HepG2 (cell line): ENCODE results near the gene ASTN2. TPM values are rescaled to one million over a fixed set of nuclear protein-coding genes. Genes with fewer than 3 reads are reported as not detected.

Experiments used
- ATAC-seq: fragments of 200-7000 bp; cut with Tn5 transposase; 3 replicates; pipeline ENCODE4 v1.9.1; 2020; ENCODE audit warnings: mild to moderate bottlenecking, moderate library complexity
- BruUV-seq: library from RNA; stranded (reverse); fragments of 400-500 nt; replicated peaks from 2 replicates; lab custom pipeline; 2021; lab: Mats Ljungman, UMichigan
- CTCF ChIA-PET: fragments of 300-600 bp; formaldehyde crosslinking; extraction: SDS; loops from one replicate; lab custom pipeline; 2021; ENCODE audit warnings: low total read pairs, inconsistent platforms, low intra/inter-chr PET ratio; lab: Yijun Ruan, JAX
- POLR2A ChIA-PET: fragments of 350-600 bp; sonication (Branson Sonifier 250); formaldehyde crosslinking; loops from one replicate; lab custom pipeline; 2020; ENCODE audit warnings: antibody characterized with exemption, inconsistent platforms; lab: Yijun Ruan, JAX
- DNase-seq: peaks from one replicate; pipeline ENCODE4 v3.0.0-alpha.2; 2015; ENCODE audit warnings: low spot score
- FAIRE-seq: peaks from 3 replicates; lab custom pipeline; 2011; peaks lifted over from hg19 to GRCh38; lab: Jason Lieb, UNC
- H2AFZ ChIP-seq: one replicate; pipeline ENCODE4 v1.6.1; 2011; ENCODE audit warnings: low read length, inconsistent platforms
- H3K27ac ChIP-seq: fragments of 300-600 bp; 3 replicates; pipeline ENCODE4 v1.8.0; 2011; ENCODE audit warnings: mixed run types, mild to moderate bottlenecking, mixed read lengths, low read length, inconsistent platforms; ENCODE audit not compliant: insufficient read depth; ENCODE audit errors: extremely low read length
- H3K27me3 ChIP-seq, 2 experiments: fragments of 200-600 bp in 1 of 2; 2 replicates in 1 of 2; 3 replicates in 1 of 2; pipeline versions ENCODE4 v1.6.0 to v1.8.0; 2011; ENCODE audit warnings: low read length in 2 of 2, mild to moderate bottlenecking in 2 of 2, moderate library complexity in 2 of 2, inconsistent platforms in 1 of 2; ENCODE audit not compliant: insufficient read depth in 2 of 2, control insufficient read depth in 1 of 2
- H3K36me3 ChIP-seq, 2 experiments: fragments of 200-600 bp in 1 of 2; replicated peaks in 1 of 2; 2 replicates in 1 of 2; 3 replicates in 1 of 2; pipeline versions ENCODE4 v1.5.1 to v1.8.0; 2011; ENCODE audit warnings: low read length in 2 of 2, inconsistent platforms in 1 of 2; ENCODE audit not compliant: insufficient read depth in 2 of 2, control insufficient read depth in 1 of 2
- H3K4me1 ChIP-seq: 2 replicates; pipeline ENCODE4 v1.5.1; 2012; ENCODE audit warnings: low read length, inconsistent platforms; ENCODE audit not compliant: insufficient read depth
- H3K4me2 ChIP-seq: 2 replicates; pipeline ENCODE4 v1.6.0; 2011; ENCODE audit warnings: low read depth, low read length, inconsistent platforms
- H3K4me3 ChIP-seq, 3 experiments: fragments of 200-600 bp in 1 of 3; sonication (generic), shearing (Covaris generic) in 1 of 3; replicated peaks in 1 of 3; 2 replicates each; pipeline ENCODE4 v1.5.1; 2011 to 2016; ENCODE audit warnings: low read length in 3 of 3, inconsistent platforms in 2 of 3, low read depth in 2 of 3, mild to moderate bottlenecking in 2 of 3, control low read depth in 1 of 3, mixed read lengths in 1 of 3; ENCODE audit not compliant: insufficient read depth in 1 of 3
- H3K79me2 ChIP-seq: one replicate; pipeline ENCODE4 v1.6.1; 2011; ENCODE audit warnings: low read length, inconsistent platforms; ENCODE audit not compliant: insufficient read depth
- H3K9ac ChIP-seq: 2 replicates; pipeline ENCODE4 v1.6.0; 2011; ENCODE audit warnings: mild to moderate bottlenecking, low read depth, low read length, inconsistent platforms; ENCODE audit not compliant: insufficient read depth
- H3K9me3 ChIP-seq: 2 replicates; pipeline ENCODE4 v1.5.1; 2012; ENCODE audit warnings: mild to moderate bottlenecking, low read length
- H4K20me1 ChIP-seq: 2 replicates; pipeline ENCODE4 v1.6.0; 2011; ENCODE audit warnings: inconsistent platforms, mild to moderate bottlenecking, low read length, moderate library complexity; ENCODE audit not compliant: insufficient read depth
- DMAP1 ChIP-seq: IDR thresholded peaks from 2 replicates; pipeline ENCODE4 v1.6.1; 2016
- FOXK1 ChIP-seq: sonication (generic); formaldehyde crosslinking; IDR thresholded peaks from 2 replicates; pipeline ENCODE4 v1.4.0; 2020; ENCODE audit warnings: low read depth, missing genetic modification reagents, borderline replicate concordance
- IKZF1 ChIP-seq: fragments of 450-650 bp; IDR thresholded peaks from 2 replicates; pipeline ENCODE4 v1.7.1; 2016
- KDM2A ChIP-seq: sonication (generic); formaldehyde crosslinking; IDR thresholded peaks from 2 replicates; pipeline ENCODE4 v1.4.0; 2020; ENCODE audit warnings: low read depth, missing genetic modification reagents, borderline replicate concordance
- ZKSCAN5 ChIP-seq: sonication (generic); formaldehyde crosslinking; IDR thresholded peaks from 2 replicates; pipeline ENCODE4 v1.5.1; 2020; ENCODE audit warnings: mild to moderate bottlenecking, missing genetic modification reagents
- ZNF296 ChIP-seq: sonication (generic); formaldehyde crosslinking; conservative IDR thresholded peaks from 2 replicates; pipeline ENCODE4 v1.5.0; 2020; ENCODE audit warnings: mild to moderate bottlenecking, missing genetic modification reagents
- ZNF652 ChIP-seq: IDR thresholded peaks from 2 replicates; pipeline ENCODE4 v1.6.1; 2016; ENCODE audit warnings: low read depth, borderline replicate concordance
- ZNF782 ChIP-seq: sonication (generic); formaldehyde crosslinking; IDR thresholded peaks from 2 replicates; pipeline ENCODE4 v1.4.0; 2020; ENCODE audit warnings: missing genetic modification reagents, mild to moderate bottlenecking, borderline replicate concordance
- in situ Hi-C: cut with HindIII; loops from 2 replicates; pipeline ENCODE4 v1.10.0; 2017; ENCODE audit warnings: low pct_unique_long_range_greater_than_20kb; ENCODE audit not compliant: extremely low pct_ligation_motif_present
- intact Hi-C: fragments of 100-400 bp; cut with micrococcal nuclease; formaldehyde crosslinking; loops from one replicate; pipeline ENCODE4 v1.10.0; 2022; ENCODE audit not compliant: unreplicated experiment
- polyA plus RNA-seq, 8 experiments: library from polyadenylated mRNA; depleted of rRNA in 3 of 8; stranded (reverse) in 7 of 8; unstranded in 1 of 8; fragments of >200 nt; fragmentation: Illumina TruSeq in 4 of 8; extraction: Trizol in 4 of 8; gene quantifications; 2 replicates each; pipeline versions ENCODE4 v1.2.1 to v1.2.3, GENCODE V29; 2011 to 2016; ENCODE audit warnings: low read depth in 4 of 8, missing spikeins in 1 of 8, mixed read lengths in 1 of 8; ENCODE audit not compliant: insufficient read depth in 1 of 8
- total RNA-seq, 5 experiments: library from RNA; depleted of rRNA; stranded (reverse); fragments of >200 nt; fragmentation: Illumina TruSeq; extraction: Trizol; gene quantifications; 2 replicates each; pipeline ENCODE4 v1.2.3, GENCODE V29; 2016; ENCODE audit warnings: low read depth in 1 of 5
- TF ChIP-seq, protein P1 (sequence below): sonication (generic); formaldehyde crosslinking; IDR thresholded peaks from 2 replicates; pipeline ENCODE4 v1.4.0; 2020; ENCODE audit warnings: missing genetic modification reagents
- TF ChIP-seq, protein P2 (sequence below): sonication (generic); formaldehyde crosslinking; IDR thresholded peaks from 2 replicates; pipeline ENCODE4 v1.4.0; 2020; ENCODE audit warnings: mild to moderate bottlenecking, missing genetic modification reagents
- TF ChIP-seq, protein P3 (sequence below): sonication (generic); formaldehyde crosslinking; IDR thresholded peaks from 2 replicates; pipeline ENCODE4 v1.8.0; 2022; ENCODE audit warnings: mild to moderate bottlenecking, missing genetic modification reagents; ENCODE audit not compliant: insufficient replicate concordance
- TF ChIP-seq, protein P4 (sequence below): sonication (generic); formaldehyde crosslinking; IDR thresholded peaks from 2 replicates; pipeline ENCODE4 v1.4.0; 2020; ENCODE audit warnings: missing genetic modification reagents, mild to moderate bottlenecking, borderline replicate concordance

The ASTN2 gene
- total and polyA plus RNA-seq, 2 of the 13 experiments (the other 11 are each of a cell fraction or from before 2014, with no cell fraction given) = 5.2 to 13.5 TPM

DNA sequence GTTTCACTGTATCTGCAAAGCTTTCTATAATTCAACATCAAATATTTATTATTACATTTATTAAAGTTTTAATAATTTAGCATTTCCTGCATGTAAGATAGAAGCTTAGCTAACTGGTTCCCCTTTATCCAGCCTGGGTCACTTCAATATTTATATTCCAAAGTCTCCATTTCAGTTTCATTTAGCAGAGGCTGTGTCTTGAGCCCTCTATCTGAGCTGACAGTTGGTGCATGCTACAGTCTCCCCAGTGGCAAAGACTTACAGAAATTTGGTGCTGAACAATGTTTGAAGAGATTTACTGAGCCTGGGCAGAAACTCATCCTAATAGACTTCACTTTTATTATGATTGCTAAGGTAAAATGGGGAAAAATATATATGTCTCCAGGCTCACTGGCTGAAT, 448.7 kb downstream of the ASTN2 start:
- H3K36me3 ChIP-seq = no peaks in the 10 kb centered on the region
- no peak overlapping the region for H3K4me2 ChIP-seq
- H2AFZ ChIP-seq = no peak overlapping the region
- ChIA-PET POLR2A (no interaction called here), CTCF (no interaction called here)
- no peaks in the 10 kb centered on the region for H4K20me1 ChIP-seq
- no peak for ATAC-seq
- BruUV-seq = no TSS peak
- H3K27ac ChIP-seq = no peak overlapping the region
- H3K4me3 ChIP-seq = no peak overlapping the region
- H3K4me1 ChIP-seq = no peaks in the 10 kb centered on the region
- in situ Hi-C loops (no loop called here), intact Hi-C loops (no loop called here)
- no peak for DNase-seq
- no peaks in the 10 kb centered on the region for H3K9me3 ChIP-seq
- no peaks in the 10 kb centered on the region for H3K79me2 ChIP-seq
- H3K27me3 ChIP-seq = no peaks in the 10 kb centered on the region; a peak in 1 of 5 replicates
- no peak for FAIRE-seq
- H3K9ac ChIP-seq = no peak overlapping the region
- TF ChIP-seq DMAP1 (CRISPR knock-in tag) (no peak), ZNF296 (CRISPR knock-in tag) (no peak), ZKSCAN5 (CRISPR knock-in tag) (no peak), FOXK1 (CRISPR knock-in tag) (no peak), IKZF1 (no peak), ZNF782 (no peak), ZNF652 (no peak), KDM2A (no peak)
- TF ChIP-seq, protein P1, sequence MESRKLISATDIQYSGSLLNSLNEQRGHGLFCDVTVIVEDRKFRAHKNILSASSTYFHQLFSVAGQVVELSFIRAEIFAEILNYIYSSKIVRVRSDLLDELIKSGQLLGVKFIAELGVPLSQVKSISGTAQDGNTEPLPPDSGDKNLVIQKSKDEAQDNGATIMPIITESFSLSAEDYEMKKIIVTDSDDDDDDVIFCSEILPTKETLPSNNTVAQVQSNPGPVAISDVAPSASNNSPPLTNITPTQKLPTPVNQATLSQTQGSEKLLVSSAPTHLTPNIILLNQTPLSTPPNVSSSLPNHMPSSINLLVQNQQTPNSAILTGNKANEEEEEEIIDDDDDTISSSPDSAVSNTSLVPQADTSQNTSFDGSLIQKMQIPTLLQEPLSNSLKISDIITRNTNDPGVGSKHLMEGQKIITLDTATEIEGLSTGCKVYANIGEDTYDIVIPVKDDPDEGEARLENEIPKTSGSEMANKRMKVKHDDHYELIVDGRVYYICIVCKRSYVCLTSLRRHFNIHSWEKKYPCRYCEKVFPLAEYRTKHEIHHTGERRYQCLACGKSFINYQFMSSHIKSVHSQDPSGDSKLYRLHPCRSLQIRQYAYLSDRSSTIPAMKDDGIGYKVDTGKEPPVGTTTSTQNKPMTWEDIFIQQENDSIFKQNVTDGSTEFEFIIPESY (CRISPR knock-in tag) = no peak
- TF ChIP-seq, protein P2, sequence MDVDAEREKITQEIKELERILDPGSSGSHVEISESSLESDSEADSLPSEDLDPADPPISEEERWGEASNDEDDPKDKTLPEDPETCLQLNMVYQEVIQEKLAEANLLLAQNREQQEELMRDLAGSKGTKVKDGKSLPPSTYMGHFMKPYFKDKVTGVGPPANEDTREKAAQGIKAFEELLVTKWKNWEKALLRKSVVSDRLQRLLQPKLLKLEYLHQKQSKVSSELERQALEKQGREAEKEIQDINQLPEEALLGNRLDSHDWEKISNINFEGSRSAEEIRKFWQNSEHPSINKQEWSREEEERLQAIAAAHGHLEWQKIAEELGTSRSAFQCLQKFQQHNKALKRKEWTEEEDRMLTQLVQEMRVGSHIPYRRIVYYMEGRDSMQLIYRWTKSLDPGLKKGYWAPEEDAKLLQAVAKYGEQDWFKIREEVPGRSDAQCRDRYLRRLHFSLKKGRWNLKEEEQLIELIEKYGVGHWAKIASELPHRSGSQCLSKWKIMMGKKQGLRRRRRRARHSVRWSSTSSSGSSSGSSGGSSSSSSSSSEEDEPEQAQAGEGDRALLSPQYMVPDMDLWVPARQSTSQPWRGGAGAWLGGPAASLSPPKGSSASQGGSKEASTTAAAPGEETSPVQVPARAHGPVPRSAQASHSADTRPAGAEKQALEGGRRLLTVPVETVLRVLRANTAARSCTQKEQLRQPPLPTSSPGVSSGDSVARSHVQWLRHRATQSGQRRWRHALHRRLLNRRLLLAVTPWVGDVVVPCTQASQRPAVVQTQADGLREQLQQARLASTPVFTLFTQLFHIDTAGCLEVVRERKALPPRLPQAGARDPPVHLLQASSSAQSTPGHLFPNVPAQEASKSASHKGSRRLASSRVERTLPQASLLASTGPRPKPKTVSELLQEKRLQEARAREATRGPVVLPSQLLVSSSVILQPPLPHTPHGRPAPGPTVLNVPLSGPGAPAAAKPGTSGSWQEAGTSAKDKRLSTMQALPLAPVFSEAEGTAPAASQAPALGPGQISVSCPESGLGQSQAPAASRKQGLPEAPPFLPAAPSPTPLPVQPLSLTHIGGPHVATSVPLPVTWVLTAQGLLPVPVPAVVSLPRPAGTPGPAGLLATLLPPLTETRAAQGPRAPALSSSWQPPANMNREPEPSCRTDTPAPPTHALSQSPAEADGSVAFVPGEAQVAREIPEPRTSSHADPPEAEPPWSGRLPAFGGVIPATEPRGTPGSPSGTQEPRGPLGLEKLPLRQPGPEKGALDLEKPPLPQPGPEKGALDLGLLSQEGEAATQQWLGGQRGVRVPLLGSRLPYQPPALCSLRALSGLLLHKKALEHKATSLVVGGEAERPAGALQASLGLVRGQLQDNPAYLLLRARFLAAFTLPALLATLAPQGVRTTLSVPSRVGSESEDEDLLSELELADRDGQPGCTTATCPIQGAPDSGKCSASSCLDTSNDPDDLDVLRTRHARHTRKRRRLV (CRISPR knock-in tag) = no peak
- TF ChIP-seq, protein P3, sequence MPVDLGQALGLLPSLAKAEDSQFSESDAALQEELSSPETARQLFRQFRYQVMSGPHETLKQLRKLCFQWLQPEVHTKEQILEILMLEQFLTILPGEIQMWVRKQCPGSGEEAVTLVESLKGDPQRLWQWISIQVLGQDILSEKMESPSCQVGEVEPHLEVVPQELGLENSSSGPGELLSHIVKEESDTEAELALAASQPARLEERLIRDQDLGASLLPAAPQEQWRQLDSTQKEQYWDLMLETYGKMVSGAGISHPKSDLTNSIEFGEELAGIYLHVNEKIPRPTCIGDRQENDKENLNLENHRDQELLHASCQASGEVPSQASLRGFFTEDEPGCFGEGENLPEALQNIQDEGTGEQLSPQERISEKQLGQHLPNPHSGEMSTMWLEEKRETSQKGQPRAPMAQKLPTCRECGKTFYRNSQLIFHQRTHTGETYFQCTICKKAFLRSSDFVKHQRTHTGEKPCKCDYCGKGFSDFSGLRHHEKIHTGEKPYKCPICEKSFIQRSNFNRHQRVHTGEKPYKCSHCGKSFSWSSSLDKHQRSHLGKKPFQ (CRISPR knock-in tag) = no peak
- TF ChIP-seq, protein P4, sequence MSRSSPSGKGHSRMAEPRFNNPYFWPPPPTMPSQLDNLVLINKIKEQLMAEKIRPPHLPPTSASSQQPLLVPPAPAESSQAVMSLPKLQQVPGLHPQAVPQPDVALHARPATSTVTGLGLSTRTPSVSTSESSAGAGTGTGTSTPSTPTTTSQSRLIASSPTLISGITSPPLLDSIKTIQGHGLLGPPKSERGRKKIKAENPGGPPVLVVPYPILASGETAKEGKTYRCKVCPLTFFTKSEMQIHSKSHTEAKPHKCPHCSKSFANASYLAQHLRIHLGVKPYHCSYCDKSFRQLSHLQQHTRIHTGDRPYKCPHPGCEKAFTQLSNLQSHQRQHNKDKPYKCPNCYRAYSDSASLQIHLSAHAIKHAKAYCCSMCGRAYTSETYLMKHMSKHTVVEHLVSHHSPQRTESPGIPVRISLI (CRISPR knock-in tag) = no peak
